ENCODE data around the gene DENND1A. TPM values are rescaled to one million over a fixed set of nuclear protein-coding genes. Genes with fewer than 3 reads are reported as not detected.

Gene DENND1A
- total RNA-seq, 4 donors from 2014 or later: 19.2 to 26.9 (median 24.0) TPM

DNA sequence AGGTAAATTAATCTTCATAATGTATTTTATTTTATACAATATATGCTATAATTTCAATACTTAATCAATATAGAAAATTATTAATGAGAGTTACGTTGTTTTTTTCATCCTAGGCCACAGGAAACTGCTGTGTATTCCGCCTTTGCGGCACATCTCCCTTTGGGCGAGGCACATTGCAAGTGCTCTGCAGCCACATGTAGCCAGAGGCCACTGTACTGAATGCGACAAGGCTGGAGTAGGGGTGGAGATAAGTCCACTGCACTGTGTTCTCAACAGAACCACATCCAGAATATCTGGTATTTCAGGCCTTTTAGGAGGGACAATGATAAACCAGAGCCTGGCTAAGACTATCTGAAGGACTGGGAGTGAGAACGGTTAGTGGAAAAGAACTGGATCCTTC lies 439.2 kb downstream of the DENND1A start:
- WGBS: 96% methylated on average over 6 of the region's 6 CpGs
- Histone ChIP-seq H3K4me1 (no peaks in the 10 kb centered on the region), H3K4me3 (no peak overlapping the region), H3K27ac (replicated peaks in 1 of 4) (no peak overlapping the region), H3K9me3 (no peaks in the 10 kb centered on the region), H3K36me3 (no peaks in the 10 kb centered on the region), H3K27me3 (no peaks in the 10 kb centered on the region)
- DNase-seq (ENCODE audit: extremely low spot score): no peak
- intact Hi-C loops (cut with DNase I): no loop called here
- TF ChIP-seq POLR2A (IDR thresholded peaks at IDR 0.05; ENCODE audit: low read depth) (no peak), POLR2AphosphoS5 (IDR thresholded peaks at IDR 0.05) (no peak), EP300 (IDR thresholded peaks at IDR 0.05) (no peak)
- TF ChIP-seq, protein P1, sequence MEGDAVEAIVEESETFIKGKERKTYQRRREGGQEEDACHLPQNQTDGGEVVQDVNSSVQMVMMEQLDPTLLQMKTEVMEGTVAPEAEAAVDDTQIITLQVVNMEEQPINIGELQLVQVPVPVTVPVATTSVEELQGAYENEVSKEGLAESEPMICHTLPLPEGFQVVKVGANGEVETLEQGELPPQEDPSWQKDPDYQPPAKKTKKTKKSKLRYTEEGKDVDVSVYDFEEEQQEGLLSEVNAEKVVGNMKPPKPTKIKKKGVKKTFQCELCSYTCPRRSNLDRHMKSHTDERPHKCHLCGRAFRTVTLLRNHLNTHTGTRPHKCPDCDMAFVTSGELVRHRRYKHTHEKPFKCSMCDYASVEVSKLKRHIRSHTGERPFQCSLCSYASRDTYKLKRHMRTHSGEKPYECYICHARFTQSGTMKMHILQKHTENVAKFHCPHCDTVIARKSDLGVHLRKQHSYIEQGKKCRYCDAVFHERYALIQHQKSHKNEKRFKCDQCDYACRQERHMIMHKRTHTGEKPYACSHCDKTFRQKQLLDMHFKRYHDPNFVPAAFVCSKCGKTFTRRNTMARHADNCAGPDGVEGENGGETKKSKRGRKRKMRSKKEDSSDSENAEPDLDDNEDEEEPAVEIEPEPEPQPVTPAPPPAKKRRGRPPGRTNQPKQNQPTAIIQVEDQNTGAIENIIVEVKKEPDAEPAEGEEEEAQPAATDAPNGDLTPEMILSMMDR (IDR thresholded peaks at IDR 0.05): no peak

DNA sequence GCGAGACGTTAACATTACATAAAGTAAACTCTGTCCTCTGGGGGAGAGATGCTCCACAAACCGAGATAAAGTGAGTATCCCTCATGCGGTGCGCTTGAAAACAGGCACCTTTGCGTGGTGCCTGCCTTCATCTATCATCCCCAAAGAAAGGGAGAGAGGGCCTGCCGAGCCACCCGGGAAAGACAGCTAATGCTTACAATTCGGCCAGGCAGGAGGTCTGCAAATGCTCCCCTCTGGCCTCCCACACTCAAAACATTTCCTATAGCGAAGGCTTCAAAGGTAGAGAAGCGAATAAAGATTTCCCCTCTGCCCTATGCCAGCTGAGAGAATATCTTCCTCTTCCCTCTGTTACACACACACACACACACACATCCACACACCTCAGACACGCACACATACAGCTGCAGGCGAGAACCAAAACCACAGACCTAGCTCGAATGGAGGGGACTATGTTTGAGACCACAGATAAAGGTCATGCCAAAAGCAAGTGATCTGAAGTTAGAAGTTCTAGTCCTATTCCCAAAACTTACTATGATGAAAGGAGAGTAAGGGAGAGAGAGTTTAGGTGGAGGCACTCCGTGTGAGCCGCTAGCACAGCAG lies 441.1 kb downstream of the DENND1A start:
- no peak overlapping the region for H3K27ac ChIP-seq (replicated peaks in 1 of 4)
- no peak for DNase-seq (ENCODE audit: extremely low spot score)
- no peaks in the 10 kb centered on the region for H3K4me1 ChIP-seq
- no peaks in the 10 kb centered on the region for H3K9me3 ChIP-seq
- no peaks in the 10 kb centered on the region for H3K36me3 ChIP-seq
- TF ChIP-seq POLR2A (IDR thresholded peaks at IDR 0.05; ENCODE audit: low read depth): no peak
- TF ChIP-seq, protein P1 (IDR thresholded peaks at IDR 0.05): no peak
- TF ChIP-seq EP300 (IDR thresholded peaks at IDR 0.05): no peak
- no peak for TF ChIP-seq POLR2AphosphoS5 (IDR thresholded peaks at IDR 0.05)
- intact Hi-C loops (cut with DNase I): no loop called here
- H3K27me3 ChIP-seq: no peaks in the 10 kb centered on the region
- WGBS: 77% methylated on average over 13 of the region's 16 CpGs
- H3K4me3 ChIP-seq: no peak overlapping the region

GRCh38 chr9:123487944-123488548 lies 441.9 kb downstream of the DENND1A start:
- DNase-seq (ENCODE audit: extremely low spot score): no peak
- TF ChIP-seq POLR2AphosphoS5 (IDR thresholded peaks at IDR 0.05): no peak
- TF ChIP-seq EP300 (IDR thresholded peaks at IDR 0.05): no peak
- TF ChIP-seq, protein P1 (IDR thresholded peaks at IDR 0.05): no peak
- no peak for TF ChIP-seq POLR2A (IDR thresholded peaks at IDR 0.05; ENCODE audit: low read depth)
- Histone ChIP-seq H3K4me1 (no peaks in the 10 kb centered on the region), H3K4me3 (no peak overlapping the region), H3K9me3 (no peaks in the 10 kb centered on the region), H3K36me3 (no peaks in the 10 kb centered on the region), H3K27ac (replicated peaks in 1 of 4) (no peak overlapping the region), H3K27me3 (no peaks in the 10 kb centered on the region)
- WGBS: 98% methylated on average over 5 of the region's 5 CpGs
- intact Hi-C loops (cut with DNase I): no loop called here

GRCh38 chr9:123486431-123486830 lies 443.5 kb downstream of the DENND1A start:
- H3K4me3 ChIP-seq: no peak overlapping the region
- H3K36me3 ChIP-seq: no peaks in the 10 kb centered on the region
- H3K9me3 ChIP-seq: no peaks in the 10 kb centered on the region
- intact Hi-C loops (cut with DNase I): no loop called here
- no peak overlapping the region for H3K27ac ChIP-seq (replicated peaks in 1 of 4)
- no peak for DNase-seq (ENCODE audit: extremely low spot score)
- WGBS: 67% methylated on average over 1 of the region's 1 CpG
- H3K4me1 ChIP-seq: no peaks in the 10 kb centered on the region
- H3K27me3 ChIP-seq: no peaks in the 10 kb centered on the region
- TF ChIP-seq POLR2AphosphoS5 (IDR thresholded peaks at IDR 0.05) (no peak), EP300 (IDR thresholded peaks at IDR 0.05) (no peak), POLR2A (IDR thresholded peaks at IDR 0.05; ENCODE audit: low read depth) (no peak)
- TF ChIP-seq, protein P1 (IDR thresholded peaks at IDR 0.05): no peak
